H9 (cell line): Measurements from ENCODE around the gene ADAMTS17. TPM values are rescaled to one million over a fixed set of nuclear protein-coding genes. Genes with fewer than 3 reads are reported as not detected.

Experiments
- DNase-seq: peaks from one replicate; pipeline ENCODE4 v3.0.0-alpha.2; 2017
- H2AFZ ChIP-seq: one replicate; pipeline ENCODE4 v1.6.1; 2013; ENCODE audit warnings: mild to moderate bottlenecking, low read length, control low read depth, moderate library complexity
- H2AK5ac ChIP-seq: 2 replicates; pipeline ENCODE4 v1.6.1; 2013; ENCODE audit warnings: low read length, control low read depth, mixed read lengths; ENCODE audit not compliant: insufficient read length
- H2BK120ac ChIP-seq: one replicate; pipeline ENCODE4 v1.6.1; 2013; ENCODE audit warnings: low read depth, mild to moderate bottlenecking, low read length, control low read depth, inconsistent platforms; ENCODE audit not compliant: poor library complexity, severe bottlenecking
- H2BK12ac ChIP-seq: 2 replicates; pipeline ENCODE4 v1.6.1; 2013; ENCODE audit warnings: low read length, control low read depth, mixed read lengths, low read depth; ENCODE audit not compliant: insufficient read length
- H2BK15ac ChIP-seq: 2 replicates; pipeline ENCODE4 v1.6.1; 2013; ENCODE audit warnings: low read depth, low read length, control low read depth
- H2BK20ac ChIP-seq: one replicate; pipeline ENCODE4 v1.6.1; 2013; ENCODE audit warnings: low read depth, mild to moderate bottlenecking, low read length, control low read depth, inconsistent platforms; ENCODE audit not compliant: poor library complexity, severe bottlenecking
- H2BK5ac ChIP-seq: 2 replicates; pipeline ENCODE4 v1.6.1; 2013; ENCODE audit warnings: low read length, control low read depth, mixed read lengths; ENCODE audit not compliant: insufficient read length
- H3K14ac ChIP-seq: 2 replicates; pipeline ENCODE4 v1.6.1; 2013; ENCODE audit warnings: low read length, control low read depth; ENCODE audit not compliant: insufficient read depth
- H3K18ac ChIP-seq: 2 replicates; pipeline ENCODE4 v1.6.1; 2013; ENCODE audit warnings: low read depth, mild to moderate bottlenecking, mixed read lengths, low read length, control low read depth; ENCODE audit not compliant: insufficient read length
- H3K23ac ChIP-seq: 2 replicates; pipeline ENCODE4 v1.6.1; 2013; ENCODE audit warnings: low read length, control low read depth, mixed read lengths, low read depth; ENCODE audit not compliant: insufficient read length
- H3K23me2 ChIP-seq: 2 replicates; pipeline ENCODE4 v1.6.1; 2013; ENCODE audit warnings: low read depth, mild to moderate bottlenecking, mixed read lengths, low read length, control low read depth; ENCODE audit not compliant: insufficient read length, poor library complexity, severe bottlenecking
- H3K27ac ChIP-seq: 2 replicates; pipeline ENCODE4 v1.5.1; 2013; ENCODE audit warnings: low read length, control low read depth, mixed read lengths, low read depth; ENCODE audit not compliant: insufficient read length
- H3K27me3 ChIP-seq: 2 replicates; pipeline ENCODE4 v1.6.1; 2013; ENCODE audit warnings: low read length, control low read depth, inconsistent platforms; ENCODE audit not compliant: insufficient read depth
- H3K4ac ChIP-seq: 2 replicates; pipeline ENCODE4 v1.6.1; 2013; ENCODE audit warnings: low read depth, mild to moderate bottlenecking, control low read depth, inconsistent platforms, low read length, moderate library complexity
- H3K4me1 ChIP-seq: 2 replicates; pipeline ENCODE4 v1.6.1; 2013; ENCODE audit warnings: low read length, control low read depth, inconsistent platforms; ENCODE audit not compliant: insufficient read depth
- H3K4me2 ChIP-seq: 2 replicates; pipeline ENCODE4 v1.6.1; 2013; ENCODE audit warnings: low read length, control low read depth, mixed read lengths; ENCODE audit not compliant: insufficient read length, insufficient read depth
- H3K56ac ChIP-seq: 2 replicates; pipeline ENCODE4 v1.6.1; 2013; ENCODE audit warnings: low read depth, mild to moderate bottlenecking, mixed read lengths, low read length, control low read depth; ENCODE audit not compliant: insufficient read length
- H3K79me1 ChIP-seq: 2 replicates; pipeline ENCODE4 v1.6.1; 2013; ENCODE audit warnings: low read depth, mild to moderate bottlenecking, moderate library complexity, low read length, control low read depth, inconsistent platforms; ENCODE audit not compliant: insufficient read depth, poor library complexity, severe bottlenecking
- H3K79me2 ChIP-seq: 2 replicates; pipeline ENCODE4 v1.6.1; 2013; ENCODE audit warnings: low read length, control low read depth, inconsistent platforms; ENCODE audit not compliant: insufficient read depth
- H3K9ac ChIP-seq: 2 replicates; pipeline ENCODE4 v1.6.1; 2013; ENCODE audit warnings: low read length, control low read depth, mixed read lengths; ENCODE audit not compliant: insufficient read length; ENCODE audit errors: extremely low read depth
- H3K9me3 ChIP-seq: one replicate; pipeline ENCODE4 v1.6.1; 2013; ENCODE audit warnings: low read depth, low read length, inconsistent platforms; ENCODE audit not compliant: control insufficient read depth
- H3T11ph ChIP-seq: one replicate; pipeline ENCODE4 v1.6.1; 2013; ENCODE audit warnings: mild to moderate bottlenecking, low read length, control low read depth, inconsistent platforms
- H4K20me1 ChIP-seq: one replicate; pipeline ENCODE4 v1.6.1; 2013; ENCODE audit not compliant: control insufficient read depth, insufficient read length, insufficient read depth
- H4K5ac ChIP-seq: 2 replicates; pipeline ENCODE4 v1.6.1; 2013; ENCODE audit warnings: low read depth, mild to moderate bottlenecking, mixed read lengths, low read length, control low read depth; ENCODE audit not compliant: insufficient read length
- H4K8ac ChIP-seq: replicated peaks from 2 replicates; pipeline ENCODE4 v1.6.1; 2013; ENCODE audit warnings: low read length, control low read depth, mixed read lengths, low read depth; ENCODE audit not compliant: insufficient read length
- H4K91ac ChIP-seq: 2 replicates; pipeline ENCODE4 v1.6.1; 2013; ENCODE audit warnings: low read depth, mild to moderate bottlenecking, moderate library complexity, mixed read lengths, low read length, control low read depth; ENCODE audit not compliant: insufficient read length
- H3K27ac Mint-ChIP-seq, 3 experiments: 2 replicates in 2 of 3; 3 replicates in 1 of 3; pipeline ENCODE4 v1.8.0; 2020 to 2021; ENCODE audit warnings: mixed read lengths in 3 of 3, mild to moderate bottlenecking in 1 of 3, moderate library complexity in 1 of 3
- H3K27me3 Mint-ChIP-seq: 2 replicates; pipeline ENCODE4 v1.8.0; 2021; ENCODE audit warnings: low read depth, mild to moderate bottlenecking, moderate library complexity, mixed read lengths
- H3K36me3 Mint-ChIP-seq, 3 experiments: 2 replicates in 2 of 3; 3 replicates in 1 of 3; pipeline ENCODE4 v1.8.0; 2020 to 2021; ENCODE audit warnings: low read depth in 3 of 3, mixed read lengths in 3 of 3; ENCODE audit not compliant: insufficient read depth in 1 of 3
- H3K4me1 Mint-ChIP-seq, 2 experiments: 2 replicates each; pipeline ENCODE4 v1.8.0; 2020; ENCODE audit warnings: mixed read lengths in 2 of 2
- H3K4me3 Mint-ChIP-seq, 2 experiments: 2 replicates in 1 of 2; 3 replicates in 1 of 2; pipeline ENCODE4 v1.8.0; 2020 to 2021; ENCODE audit warnings: mild to moderate bottlenecking in 2 of 2, mixed read lengths in 2 of 2, moderate library complexity in 1 of 2
- H3K9me3 Mint-ChIP-seq, 2 experiments: 2 replicates in 1 of 2; 3 replicates in 1 of 2; pipeline ENCODE4 v1.8.0; 2020; ENCODE audit warnings: mild to moderate bottlenecking in 2 of 2, mixed read lengths in 2 of 2, moderate library complexity in 1 of 2
- WGBS: extraction: QIAGEN DNeasy Blood & Tissue Kit; methylation state at CpG from one replicate; pipeline ENCODE4 v1.1.7; 2013; ENCODE audit warnings: missing lambda C conversion rate, low lambda C conversion rate, mixed read lengths; ENCODE audit not compliant: insufficient read length; ENCODE audit errors: extremely low coverage; 5-methylcytosine and 5-hydroxymethylcytosine counted together
- total RNA-seq: library from RNA; stranded (reverse); gene quantifications from 2 replicates; pipeline ENCODE4 v1.2.1, GENCODE V29; 2021
- TF ChIP-seq, protein P1 (sequence below): fragments of 200-600 bp; sonication (generic); conservative IDR thresholded peaks from 3 replicates; pipeline ENCODE4 v1.8.0; 2021; ENCODE audit warnings: antibody characterized with exemption, mild to moderate bottlenecking

ADAMTS17 gene
- total RNA-seq, 1 experiment from 2014 or later, result 2.9 TPM

- TF ChIP-seq, protein P1, sequence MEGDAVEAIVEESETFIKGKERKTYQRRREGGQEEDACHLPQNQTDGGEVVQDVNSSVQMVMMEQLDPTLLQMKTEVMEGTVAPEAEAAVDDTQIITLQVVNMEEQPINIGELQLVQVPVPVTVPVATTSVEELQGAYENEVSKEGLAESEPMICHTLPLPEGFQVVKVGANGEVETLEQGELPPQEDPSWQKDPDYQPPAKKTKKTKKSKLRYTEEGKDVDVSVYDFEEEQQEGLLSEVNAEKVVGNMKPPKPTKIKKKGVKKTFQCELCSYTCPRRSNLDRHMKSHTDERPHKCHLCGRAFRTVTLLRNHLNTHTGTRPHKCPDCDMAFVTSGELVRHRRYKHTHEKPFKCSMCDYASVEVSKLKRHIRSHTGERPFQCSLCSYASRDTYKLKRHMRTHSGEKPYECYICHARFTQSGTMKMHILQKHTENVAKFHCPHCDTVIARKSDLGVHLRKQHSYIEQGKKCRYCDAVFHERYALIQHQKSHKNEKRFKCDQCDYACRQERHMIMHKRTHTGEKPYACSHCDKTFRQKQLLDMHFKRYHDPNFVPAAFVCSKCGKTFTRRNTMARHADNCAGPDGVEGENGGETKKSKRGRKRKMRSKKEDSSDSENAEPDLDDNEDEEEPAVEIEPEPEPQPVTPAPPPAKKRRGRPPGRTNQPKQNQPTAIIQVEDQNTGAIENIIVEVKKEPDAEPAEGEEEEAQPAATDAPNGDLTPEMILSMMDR, result no peak
- Histone ChIP-seq H2BK15ac (no peak overlapping the region), H3K27ac (no peak overlapping the region), H2BK12ac (no peak overlapping the region), H2BK20ac (no peak overlapping the region), H3K56ac (no peak overlapping the region), H3K4me2 (no peak overlapping the region), H4K91ac (no peak overlapping the region), H3K23me2 (no peaks in the 10 kb centered on the region), H3K4ac (no peak overlapping the region), H3K79me1 (no peaks in the 10 kb centered on the region), H3K27me3 (no peaks in the 10 kb centered on the region), H3K18ac (no peak overlapping the region), H3K14ac (no peak overlapping the region), H3K4me1 (no peaks in the 10 kb centered on the region), H4K8ac (no peak overlapping the region), H4K5ac (no peak overlapping the region), H3T11ph (no peak overlapping the region), H2BK120ac (no peak overlapping the region), H2AK5ac (no peak overlapping the region), H3K23ac (no peak overlapping the region), H2BK5ac (no peak overlapping the region), H2AFZ (no peak overlapping the region), H3K9me3 (no peaks in the 10 kb centered on the region), H4K20me1 (no peaks in the 10 kb centered on the region), H3K9ac (no peak overlapping the region), H3K79me2 (no peaks in the 10 kb centered on the region)
- H3K27ac Mint-ChIP-seq, result no peak overlapping the region
- peaks cover 2% of the 10 kb centered on the region; the same call in 1 of the 2 replicates for H3K27me3 Mint-ChIP-seq
- DNase-seq, result no peak
- H3K36me3 Mint-ChIP-seq, result no peaks in the 10 kb centered on the region
- H3K4me1 Mint-ChIP-seq, result peaks cover 9 to 20% of the 10 kb centered on the region in 2 experiments; a peak in 2 of 4 replicates
- H3K9me3 Mint-ChIP-seq, result no peaks in the 10 kb centered on the region
- no CpG with 5 or more reads among the region's 4 CpGs for WGBS
- no peak overlapping the region for H3K4me3 Mint-ChIP-seq
These were observed 183.4 kb downstream of the ADAMTS17 start for GRCh38 chr15:100158356-100158755.
